COLO668 (cell line): ENCODE results near the gene FOXI2.

Experiments
- DNase-seq: peaks from one replicate; lab custom pipeline; 2025; ENCODE audit not compliant: unreplicated experiment; lab: John Stamatoyannopoulos, UW

Gene FOXI2

GRCh38 chr10:127740596-127740995, 3.6 kb downstream of the FOXI2 start:
- DNase-seq = no peak

GRCh38 chr10:127743205-127743604, 6.2 kb downstream of the FOXI2 start:
- no peak for DNase-seq

- DNase-seq = no peak
These were observed 8.0 kb downstream of the FOXI2 start for GRCh38 chr10:127744956-127745355.

- no peak for DNase-seq
These were observed 8.9 kb downstream of the FOXI2 start for GRCh38 chr10:127745861-127746260.

GRCh38 chr10:127755753-127756152, 18.8 kb downstream of the FOXI2 start:
- DNase-seq = no peak

GRCh38 chr10:127756264-127756663, 19.3 kb downstream of the FOXI2 start:
- no peak for DNase-seq

GRCh38 chr10:127757033-127757432, 20.0 kb downstream of the FOXI2 start:
- no peak for DNase-seq

- no peak for DNase-seq
These were observed 22.3 kb downstream of the FOXI2 start for GRCh38 chr10:127759276-127759675.

- DNase-seq = no peak
These were observed 25.9 kb downstream of the FOXI2 start for GRCh38 chr10:127762925-127763324.

- DNase-seq = no peak
These were observed 38.0 kb downstream of the FOXI2 start for GRCh38 chr10:127774766-127775559.

GRCh38 chr10:127776816-127777215, 39.8 kb downstream of the FOXI2 start:
- no peak for DNase-seq

GRCh38 chr10:127781412-127781811, 44.4 kb downstream of the FOXI2 start:
- no peak for DNase-seq

- no peak for DNase-seq
These were observed 50.9 kb downstream of the FOXI2 start for GRCh38 chr10:127787873-127788272.

GRCh38 chr10:127790066-127790624, 53.2 kb downstream of the FOXI2 start:
- no peak for DNase-seq
